IMR-90 (cell line): ENCODE results near the gene WDR48. TPM values are rescaled to one million over a fixed set of nuclear protein-coding genes. Genes with fewer than 3 reads are reported as not detected.

Experiments used
- ATAC-seq: fragments of 200-7000 bp; cut with Tn5 transposase; 2 replicates; pipeline ENCODE4 v1.9.1; 2020; ENCODE audit warnings: low read depth, mild to moderate bottlenecking, moderate library complexity
- BruUV-seq: library from RNA; stranded (reverse); fragments of 400-500 nt; replicated peaks from 2 replicates; lab custom pipeline; 2021; lab: Mats Ljungman, UMichigan
- CTCF ChIA-PET: fragments of 300-600 bp; formaldehyde crosslinking; extraction: SDS; loops from one replicate; lab custom pipeline; 2021; ENCODE audit warnings: antibody characterized with exemption; lab: Yijun Ruan, JAX
- POLR2A ChIA-PET: fragments of 300-600 bp; sonication (Branson Sonifier 250); formaldehyde crosslinking; loops from one replicate; lab custom pipeline; 2022; ENCODE audit warnings: antibody characterized with exemption; ENCODE audit not compliant: unreplicated experiment; lab: Charles Lee
- DNase-seq: peaks from one replicate; pipeline ENCODE4 v3.0.0; 2013
- H2AFZ ChIP-seq: replicated peaks from 2 replicates; pipeline ENCODE3; 2013; ENCODE audit warnings: low read length, mild to moderate bottlenecking; ENCODE audit not compliant: poor library complexity
- H2AK5ac ChIP-seq: 2 replicates; pipeline ENCODE4 v1.6.1; 2013; ENCODE audit warnings: low read depth, low read length, inconsistent platforms
- H2AK9ac ChIP-seq: replicated peaks from 2 replicates; pipeline ENCODE3; 2013; ENCODE audit warnings: mild to moderate bottlenecking, low read depth, low read length, moderate library complexity; ENCODE audit not compliant: poor library complexity
- H2BK120ac ChIP-seq: 2 replicates; pipeline ENCODE4 v1.6.1; 2013; ENCODE audit warnings: low read depth, low read length, inconsistent platforms
- H2BK15ac ChIP-seq: 3 replicates; pipeline ENCODE4 v1.6.1; 2013; ENCODE audit warnings: low read depth, low read length, inconsistent platforms
- H2BK20ac ChIP-seq: 2 replicates; pipeline ENCODE4 v1.6.1; 2013; ENCODE audit warnings: low read depth, mild to moderate bottlenecking, inconsistent platforms, low read length, moderate library complexity
- H2BK5ac ChIP-seq: 2 replicates; pipeline ENCODE4 v1.6.1; 2013; ENCODE audit warnings: mild to moderate bottlenecking, low read depth, low read length, inconsistent platforms; ENCODE audit not compliant: poor library complexity, severe bottlenecking
- H3K14ac ChIP-seq: replicated peaks from 2 replicates; pipeline ENCODE4 v1.6.1; 2013; ENCODE audit warnings: low read depth, low read length, inconsistent platforms
- H3K18ac ChIP-seq: 2 replicates; pipeline ENCODE4 v1.6.1; 2013; ENCODE audit warnings: low read depth, low read length, control low read depth
- H3K23ac ChIP-seq: 2 replicates; pipeline ENCODE4 v1.6.1; 2013; ENCODE audit warnings: low read depth, low read length, inconsistent platforms
- H3K27ac ChIP-seq: 2 replicates; pipeline ENCODE4 v1.5.1; 2013; ENCODE audit warnings: mild to moderate bottlenecking, control low read depth, low read length; ENCODE audit not compliant: insufficient read depth
- H3K27me3 ChIP-seq: 2 replicates; pipeline ENCODE4 v1.6.1; 2013; ENCODE audit warnings: low read length; ENCODE audit not compliant: control insufficient read depth, insufficient read depth
- H3K36me3 ChIP-seq: 2 replicates; pipeline ENCODE4 v1.6.1; 2013; ENCODE audit warnings: low read length, mixed read lengths; ENCODE audit not compliant: control insufficient read depth, insufficient read depth
- H3K4ac ChIP-seq: 2 replicates; pipeline ENCODE4 v1.6.1; 2013; ENCODE audit warnings: low read depth, low read length, inconsistent platforms
- H3K4me1 ChIP-seq: 2 replicates; pipeline ENCODE4 v1.6.1; 2013; ENCODE audit warnings: low read length, mixed read lengths; ENCODE audit not compliant: control insufficient read depth, insufficient read depth
- H3K4me2 ChIP-seq: 2 replicates; pipeline ENCODE4 v1.6.1; 2013; ENCODE audit warnings: low read depth, mild to moderate bottlenecking, control low read depth, low read length, moderate library complexity
- H3K4me3 ChIP-seq: 2 replicates; pipeline ENCODE4 v1.5.1; 2013; ENCODE audit warnings: low read depth, mild to moderate bottlenecking, control low read depth, low read length, moderate library complexity; ENCODE audit not compliant: insufficient read depth
- H3K56ac ChIP-seq: 2 replicates; pipeline ENCODE4 v1.6.1; 2013; ENCODE audit warnings: low read length, inconsistent platforms; ENCODE audit not compliant: insufficient read depth; ENCODE audit errors: extremely low read depth
- H3K79me1 ChIP-seq, 2 experiments: 2 replicates each; pipeline ENCODE4 v1.6.1; 2013; ENCODE audit warnings: low read length in 2 of 2, inconsistent platforms in 1 of 2, low read depth in 1 of 2
- H3K9ac ChIP-seq: 2 replicates; pipeline ENCODE4 v1.6.1; 2013; ENCODE audit warnings: low read depth, low read length, control low read depth
- H3K9me1 ChIP-seq: 2 replicates; pipeline ENCODE4 v1.6.1; 2013; ENCODE audit warnings: low read length, inconsistent platforms; ENCODE audit not compliant: insufficient read depth
- H3K9me3 ChIP-seq: 2 replicates; pipeline ENCODE4 v1.6.1; 2013; ENCODE audit warnings: low read length; ENCODE audit not compliant: control insufficient read depth, insufficient read depth
- H4K20me1 ChIP-seq: 2 replicates; pipeline ENCODE4 v1.6.1; 2013; ENCODE audit warnings: low read length, inconsistent platforms; ENCODE audit not compliant: insufficient read depth
- H4K5ac ChIP-seq: 2 replicates; pipeline ENCODE4 v1.6.1; 2013; ENCODE audit warnings: mild to moderate bottlenecking, low read depth, low read length, control low read depth
- H4K8ac ChIP-seq, 2 experiments: 2 replicates each; pipeline ENCODE4 v1.6.1; 2013; ENCODE audit warnings: low read depth in 2 of 2, low read length in 2 of 2, control low read depth in 1 of 2, inconsistent platforms in 1 of 2
- H4K91ac ChIP-seq: 2 replicates; pipeline ENCODE4 v1.6.1; 2013; ENCODE audit warnings: low read depth, low read length, inconsistent platforms; ENCODE audit not compliant: insufficient read depth
- RAD21 ChIP-seq: IDR thresholded peaks from 2 replicates; pipeline ENCODE4 v1.6.1; 2012; ENCODE audit warnings: low read length, improper control_type of control experiment
- WGBS, 2 experiments: methylation state at CpG; one replicate each; pipeline versions ENCODE4 v1.1.5 to v1.1.7; 2013; ENCODE audit warnings: missing lambda C conversion rate in 2 of 2; ENCODE audit not compliant: insufficient read length in 1 of 2; ENCODE audit errors: extremely low coverage in 2 of 2; 5-methylcytosine and 5-hydroxymethylcytosine counted together
- dilution Hi-C: fragments of 300-500 bp; cut with HindIII; formaldehyde crosslinking; loops from one replicate; pipeline ENCODE4 v1.14.3; 2018; ENCODE audit warnings: low sequenced_read_pairs; ENCODE audit not compliant: unreplicated experiment
- in situ Hi-C: fragments of 300-500 bp; cut with MboI; formaldehyde crosslinking; loops from 3 replicates; pipeline ENCODE4 v1.14.3; 2019; ENCODE audit warnings: low sequenced_read_pairs, inconsistent platforms, mixed read lengths
- intact Hi-C: fragments of 100-400 bp; cut with micrococcal nuclease; formaldehyde crosslinking; loops from 2 replicates; pipeline ENCODE4 v1.10.0; 2022
- polyA plus RNA-seq, 3 experiments: library from polyadenylated mRNA; depleted of rRNA; stranded (reverse); fragments of >200 nt; gene quantifications; 2 replicates each; pipeline ENCODE4 v1.2.3, GENCODE V29; 2012; ENCODE audit warnings: low replicate concordance in 1 of 3
- total RNA-seq: library from RNA; depleted of rRNA; stranded (reverse); fragments of >200 nt; gene quantifications from 2 replicates; pipeline ENCODE4 v1.2.3, GENCODE V29; 2012

Gene WDR48
- total and polyA plus RNA-seq, 2 of the 4 experiments (the other 2 are of a cell fraction), result 14.4 to 41.2 TPM

GRCh38 chr3:39025222-39025970, 26.4 kb upstream of the WDR48 start:
- Histone ChIP-seq H3K27me3 (peaks cover 12% of the 10 kb centered on the region), H3K18ac (no peak overlapping the region), H3K4me3 (no peak overlapping the region), H2BK15ac (no peak overlapping the region), H2BK20ac (no peak overlapping the region), H3K79me1 (no peaks in the 10 kb centered on the region), H3K4me2 (no peak overlapping the region), H2BK5ac (no peak overlapping the region), H4K5ac (no peak overlapping the region), H2AFZ (no peak overlapping the region), H3K9me1 (no peaks in the 10 kb centered on the region), H2BK120ac (no peak overlapping the region), H4K91ac (no peak overlapping the region), H3K27ac (no peak overlapping the region), H3K56ac (no peak overlapping the region), H3K9ac (no peak overlapping the region), H4K20me1 (no peaks in the 10 kb centered on the region), H3K14ac (no peak overlapping the region), H3K4ac (no peak overlapping the region), H3K36me3 (no peaks in the 10 kb centered on the region), H2AK5ac (no peak overlapping the region), H4K8ac (no peak overlapping the region), H2AK9ac (no peak overlapping the region), H3K9me3 (no peaks in the 10 kb centered on the region), H3K23ac (no peak overlapping the region), H3K4me1 (no peaks in the 10 kb centered on the region)
- POLR2A ChIA-PET, result no interaction called here
- DNase-seq (no peak), ATAC-seq (no peak; the same call in 1 of the 2 replicates)
- intact Hi-C loops (no loop called here), in situ Hi-C loops (no loop called here), dilution Hi-C loops (no loop called here)
- no TSS peak for BruUV-seq
- CTCF ChIA-PET, result no interaction called here
- no CpG with 5 or more reads among the region's 6 CpGs for WGBS, 2 experiments
- no peak for TF ChIP-seq RAD21
